Activated CD4-positive, alpha-beta T cell treated with anti-CD3 and anti-CD28 coated beads for 24 hours (primary cell): ENCODE measurements around the gene PDGFA.

Source experiments
- DNase-seq, 2 donors: peaks; one replicate each; pipeline ENCODE4 v3.0.0-alpha.2; 2020; ENCODE audit warnings: low read depth in 2 of 2

Gene PDGFA

DNA sequence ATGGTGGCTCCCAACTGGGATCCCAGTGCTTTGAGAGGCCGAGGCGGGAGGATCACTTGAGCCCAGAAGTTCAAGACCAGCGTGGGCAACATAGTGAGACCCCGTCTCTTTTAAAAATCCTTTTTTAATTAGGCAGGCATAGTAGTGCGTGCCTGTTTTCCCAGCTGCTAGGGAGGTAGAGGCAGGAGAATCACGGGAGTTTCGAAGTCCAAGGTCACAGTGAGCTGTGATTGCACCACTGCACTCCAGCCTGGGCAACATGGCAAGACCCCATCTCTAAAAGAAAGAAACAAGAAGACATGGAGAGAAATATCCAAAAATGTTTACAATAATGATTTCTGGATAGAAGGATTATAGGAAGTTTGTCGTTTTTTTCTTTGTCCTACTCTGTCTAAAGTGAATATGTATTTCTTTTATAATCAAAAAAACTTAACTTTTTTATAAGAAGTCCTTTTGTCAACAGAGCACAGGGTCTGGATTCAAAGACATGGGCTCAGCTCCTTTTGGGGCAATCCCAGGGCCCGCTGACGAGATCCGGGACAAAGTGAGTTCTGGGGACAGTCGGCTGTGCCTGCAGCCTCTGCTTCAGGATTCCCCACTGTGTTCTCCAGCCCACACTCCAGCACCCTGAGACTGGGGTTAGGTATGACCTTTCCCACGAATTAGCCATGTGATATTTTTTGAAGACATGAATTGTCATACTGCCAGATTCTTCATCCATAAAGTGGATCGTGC lies 45.6 kb downstream of the PDGFA start:
- DNase-seq, result no peak

DNA sequence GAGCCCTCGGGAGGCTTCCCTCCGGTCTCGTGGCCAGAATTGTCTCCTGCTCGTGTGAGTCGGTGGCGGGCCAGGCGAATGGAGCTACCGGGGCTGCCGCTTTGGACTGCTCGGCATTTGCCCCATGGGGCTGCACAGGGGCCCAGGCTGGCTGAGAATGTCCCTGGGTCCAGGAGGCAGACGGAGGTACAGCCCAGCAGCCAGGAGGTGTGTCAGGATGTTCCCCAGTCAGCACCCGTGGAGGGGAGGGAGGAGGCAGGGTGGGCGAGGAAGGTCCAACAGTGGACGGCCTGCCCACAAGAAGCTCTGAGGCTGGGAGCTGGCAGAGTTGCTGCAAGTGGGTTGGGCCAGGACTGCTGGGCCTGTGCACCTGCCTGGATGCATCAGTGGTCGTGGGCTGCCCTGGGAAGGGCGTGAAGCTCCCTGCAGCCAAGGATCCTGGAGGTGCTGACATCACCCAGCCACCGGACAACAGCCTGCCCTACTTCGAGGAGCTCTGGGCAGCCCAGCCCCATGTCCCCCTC lies 46.4 kb downstream of the PDGFA start:
- DNase-seq, result no peak

DNA sequence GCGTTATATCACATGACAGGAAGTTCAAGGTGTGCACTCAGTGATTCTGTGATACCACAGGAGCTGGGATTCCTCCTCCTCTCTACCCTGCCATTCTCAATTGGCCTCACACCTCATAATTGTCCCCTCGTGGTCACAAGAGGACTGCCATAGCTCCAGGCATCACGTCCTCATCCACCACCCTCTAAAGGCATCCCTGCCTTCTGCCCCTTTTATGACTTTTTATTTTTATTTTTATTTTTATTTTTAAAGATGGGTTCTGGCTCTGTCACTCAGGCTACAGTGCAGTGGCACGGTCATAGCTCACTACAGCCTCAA lies 47.0 kb downstream of the PDGFA start:
- DNase-seq, result no peak

DNA sequence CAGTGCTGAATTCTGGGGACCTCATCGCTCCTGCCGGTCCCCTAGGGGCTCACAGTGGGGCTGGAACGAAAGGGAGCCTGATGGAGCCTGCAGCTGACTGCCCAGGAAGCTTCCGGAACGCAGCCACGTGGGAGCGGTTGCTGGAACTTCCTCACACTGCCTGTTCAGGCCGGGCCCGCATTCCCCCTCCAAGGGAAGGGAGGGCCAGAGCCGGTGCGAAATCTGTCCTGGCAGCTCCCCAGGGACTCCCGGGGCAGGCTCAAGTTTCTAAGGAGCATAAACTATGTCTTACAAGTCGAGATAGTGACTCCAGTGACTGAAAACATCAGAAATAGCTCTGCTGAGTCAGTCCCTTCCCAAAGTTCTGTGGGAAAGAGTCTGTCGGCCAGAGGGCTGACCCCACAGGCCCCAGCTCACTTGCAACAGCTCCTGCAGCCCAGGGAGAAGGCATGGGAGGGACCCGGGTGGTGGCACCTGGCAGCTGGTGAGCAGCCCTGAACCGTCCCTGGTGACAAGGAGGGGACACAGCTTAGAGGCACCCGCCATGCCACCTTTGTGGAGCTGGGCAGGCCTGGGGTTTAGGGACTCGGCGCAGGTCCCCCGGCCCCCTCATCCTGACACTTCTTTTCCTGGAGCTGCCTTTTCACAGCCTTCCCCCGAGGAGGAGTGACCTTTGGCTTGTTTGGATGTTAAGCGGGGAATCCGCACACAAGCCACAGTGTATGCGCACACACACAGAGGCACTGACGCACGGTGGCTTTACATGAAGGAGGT lies 47.6 kb downstream of the PDGFA start:
- DNase-seq, result no peak

DNA sequence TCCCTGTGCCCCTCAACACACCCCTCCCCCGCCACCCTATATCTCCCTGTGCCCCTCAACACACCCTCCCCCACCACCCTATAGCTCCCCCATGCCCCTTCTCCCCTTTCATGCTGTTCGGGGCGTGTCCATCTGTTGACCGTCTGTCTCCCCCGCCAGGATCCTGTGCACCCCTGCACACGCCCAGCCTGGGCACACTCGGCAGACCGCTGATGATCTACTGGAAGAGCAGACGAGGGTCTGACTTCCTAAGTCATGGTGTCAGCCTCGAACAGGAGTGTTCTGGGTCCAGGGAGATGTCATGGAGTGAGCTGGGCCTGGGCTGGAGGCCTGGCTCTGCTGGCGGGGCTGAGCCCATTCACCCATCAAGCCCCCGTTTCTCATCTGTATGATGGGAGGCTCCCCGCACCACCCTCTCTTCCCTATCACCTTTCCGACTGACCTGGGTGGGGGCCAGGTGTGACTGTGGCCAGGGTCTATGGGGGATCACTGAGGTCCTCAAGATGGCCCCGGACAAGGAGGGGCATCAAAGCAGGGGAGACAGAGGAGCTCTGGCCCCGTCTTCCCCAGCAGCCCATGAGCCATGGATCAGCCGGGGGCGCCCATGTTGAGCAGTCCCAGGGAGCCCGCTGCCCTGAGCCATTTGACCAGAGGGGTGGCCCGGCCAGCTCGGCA lies 48.3 kb downstream of the PDGFA start:
- no peak for DNase-seq

DNA sequence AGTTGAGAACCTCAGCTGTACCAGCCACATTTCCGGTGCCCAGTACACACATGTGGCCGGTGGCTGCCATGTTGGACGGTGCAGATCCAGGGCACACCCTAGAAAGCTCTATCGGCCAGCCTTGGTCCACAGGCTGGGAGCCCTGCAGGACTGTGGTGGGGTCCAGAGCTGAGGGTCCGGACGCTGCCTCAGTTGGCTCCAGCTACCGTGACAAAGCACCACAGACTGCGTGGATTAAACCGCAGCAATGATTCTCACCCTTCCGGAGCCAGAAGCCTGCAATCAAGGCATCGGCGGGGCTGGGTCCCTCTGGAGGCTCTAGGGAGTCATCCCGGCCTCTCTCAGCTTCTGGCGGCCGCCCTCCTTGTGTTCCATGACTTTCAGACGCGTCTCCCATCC lies 50.1 kb downstream of the PDGFA start:
- DNase-seq, result no peak

DNA sequence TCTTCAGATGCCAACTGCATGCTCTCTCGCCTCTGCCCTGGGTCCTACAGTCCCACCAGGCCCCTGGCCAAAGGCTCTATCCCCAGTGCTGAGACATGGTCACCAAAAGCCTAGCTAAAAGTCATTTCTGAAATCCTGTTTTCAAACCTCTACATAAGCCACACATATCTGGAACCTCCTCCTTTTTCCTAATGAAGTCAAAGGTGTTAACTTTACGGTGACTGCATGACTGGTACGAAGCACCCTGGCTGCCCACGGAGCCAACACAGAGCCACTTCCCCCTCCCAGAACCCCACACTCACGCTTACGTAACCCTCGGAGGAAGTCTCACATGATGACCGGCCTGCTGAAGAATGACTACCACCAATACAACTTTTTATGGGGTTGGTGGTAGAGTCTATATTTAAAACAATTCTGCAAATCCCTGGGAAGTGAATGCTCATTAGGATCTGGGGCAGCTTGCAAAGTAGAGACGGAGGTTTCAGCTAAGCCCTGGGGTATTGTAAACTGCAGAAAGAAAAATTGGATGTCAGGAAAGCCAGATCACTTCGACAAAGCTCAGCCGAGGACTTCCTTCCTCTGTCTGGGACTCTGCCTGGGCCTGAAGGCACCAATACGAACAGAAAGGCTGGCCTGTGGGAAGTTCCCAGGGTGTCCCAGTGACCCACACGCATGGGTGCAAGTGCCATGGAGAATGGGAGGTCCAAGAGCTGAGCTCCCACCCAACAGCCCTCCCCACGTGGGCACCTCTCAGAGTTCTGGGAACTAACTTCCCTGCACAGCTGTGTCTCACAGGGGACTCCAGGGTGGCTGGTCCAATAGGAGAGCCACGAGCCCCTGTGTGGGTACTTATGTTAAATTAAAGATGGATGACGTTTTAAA lies 50.7 kb downstream of the PDGFA start:
- no peak for DNase-seq

DNA sequence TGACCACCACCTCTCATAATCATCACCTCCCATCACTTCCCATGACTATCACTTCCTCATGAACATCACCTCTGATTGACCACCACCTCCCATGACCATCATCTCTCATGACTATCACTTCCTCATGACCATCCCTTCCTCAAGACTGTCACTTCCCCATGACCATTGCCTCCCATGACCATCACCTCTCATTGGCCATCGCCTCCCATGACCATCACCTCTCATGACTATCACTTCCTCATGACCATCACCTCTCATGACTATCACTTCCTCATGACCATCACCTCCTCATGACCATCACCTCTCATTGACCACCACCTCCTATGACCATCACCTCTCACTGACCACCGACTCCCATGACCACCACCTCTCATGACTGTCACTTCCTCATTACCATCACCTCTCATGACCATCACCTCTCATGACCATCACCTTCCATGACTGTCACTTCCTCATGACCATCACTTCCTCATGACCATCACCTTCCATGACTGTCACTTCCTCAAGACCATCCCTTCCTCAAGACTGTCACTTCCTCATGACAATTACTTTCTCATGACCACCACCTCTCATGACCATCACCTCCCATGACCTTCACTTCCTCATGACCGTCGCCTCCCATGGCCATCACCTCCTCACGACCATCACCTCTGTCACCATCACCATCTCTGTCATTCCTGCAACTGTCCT lies 51.6 kb downstream of the PDGFA start:
- no peak for DNase-seq

DNA sequence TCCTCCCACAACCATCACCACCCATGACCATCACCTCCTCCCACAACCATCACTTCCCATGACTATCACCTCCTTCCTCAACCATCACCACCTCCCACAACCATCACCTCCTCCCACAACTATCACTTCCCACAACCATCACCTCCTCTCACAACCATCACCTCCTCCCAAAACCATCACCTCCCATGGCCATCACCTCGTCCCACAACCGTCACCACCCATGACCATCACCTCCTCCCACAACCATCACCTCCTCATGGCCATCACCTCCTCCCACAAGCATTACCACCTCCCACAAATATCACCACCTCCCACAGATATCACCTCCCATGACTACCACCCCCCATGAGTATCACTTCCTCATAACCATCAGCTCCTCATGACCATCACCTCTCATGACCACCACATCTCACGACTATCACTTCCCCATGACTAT lies 52.2 kb downstream of the PDGFA start:
- no peak for DNase-seq

DNA sequence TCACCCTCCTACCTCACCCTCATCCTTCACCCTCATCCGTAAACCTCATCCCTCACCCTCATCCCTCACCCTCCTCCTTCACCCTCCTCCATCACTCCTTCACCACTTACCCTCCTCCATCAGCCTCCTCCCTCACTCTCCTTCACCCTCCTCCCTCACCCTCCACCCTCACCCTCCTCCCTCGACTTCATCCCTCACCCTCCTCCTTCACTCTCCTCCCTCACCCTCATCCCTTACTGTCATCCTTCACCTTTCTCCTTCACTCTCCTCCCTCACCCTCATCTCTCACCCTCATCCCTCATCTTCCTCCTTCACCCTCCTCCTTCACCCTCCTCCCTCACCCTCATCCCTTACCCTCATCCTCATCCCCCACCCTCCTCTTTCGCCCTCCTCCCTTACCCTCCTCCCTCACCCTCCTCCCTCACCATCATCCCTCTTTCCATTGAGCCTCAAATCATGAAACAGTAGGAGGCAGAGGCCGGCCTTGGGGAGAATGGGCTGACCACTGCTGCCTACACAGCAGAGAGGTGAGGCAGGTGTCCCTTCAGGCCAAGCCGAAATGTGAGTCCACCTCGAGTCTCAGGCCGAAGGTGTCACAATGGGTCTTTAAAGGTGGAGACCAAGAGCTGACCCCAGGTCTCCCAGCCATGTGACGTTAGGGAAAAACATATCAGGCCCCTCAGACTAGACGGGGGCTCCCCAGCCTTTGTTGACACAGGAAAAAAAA lies 53.0 kb downstream of the PDGFA start:
- DNase-seq, result no peak

DNA sequence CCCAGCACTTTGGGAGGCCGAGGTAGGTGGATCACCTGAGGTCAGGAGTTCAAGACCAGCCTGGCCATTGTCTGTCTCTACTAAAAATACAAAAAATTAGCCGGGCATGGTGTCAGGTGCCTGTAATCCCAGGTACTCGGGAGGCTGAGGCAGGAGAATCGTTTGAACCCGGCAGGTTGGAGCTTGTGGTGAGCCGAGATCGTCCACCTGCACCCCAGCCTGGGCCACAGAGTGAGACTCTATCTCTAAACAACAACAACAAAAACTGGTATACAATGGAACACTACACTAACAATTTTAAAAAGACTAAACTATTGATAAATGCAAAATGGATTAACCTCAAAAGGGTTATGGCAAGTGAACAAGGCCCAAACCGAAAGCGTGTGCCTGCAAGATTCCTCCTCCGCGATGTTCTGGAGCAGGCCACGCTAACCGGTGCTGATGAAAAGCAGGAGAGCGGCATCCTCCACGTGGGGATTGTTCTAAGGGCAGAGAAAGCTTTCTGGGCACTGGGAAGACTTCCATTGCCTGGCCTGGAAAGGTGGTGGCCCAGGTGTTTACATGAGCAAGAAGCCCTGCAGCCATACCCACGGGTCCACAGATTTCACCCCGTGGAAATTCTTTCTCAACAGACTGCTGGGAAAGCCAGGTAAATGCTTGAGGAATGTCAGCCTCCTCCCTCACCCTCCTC lies 53.8 kb downstream of the PDGFA start:
- no peak for DNase-seq

DNA sequence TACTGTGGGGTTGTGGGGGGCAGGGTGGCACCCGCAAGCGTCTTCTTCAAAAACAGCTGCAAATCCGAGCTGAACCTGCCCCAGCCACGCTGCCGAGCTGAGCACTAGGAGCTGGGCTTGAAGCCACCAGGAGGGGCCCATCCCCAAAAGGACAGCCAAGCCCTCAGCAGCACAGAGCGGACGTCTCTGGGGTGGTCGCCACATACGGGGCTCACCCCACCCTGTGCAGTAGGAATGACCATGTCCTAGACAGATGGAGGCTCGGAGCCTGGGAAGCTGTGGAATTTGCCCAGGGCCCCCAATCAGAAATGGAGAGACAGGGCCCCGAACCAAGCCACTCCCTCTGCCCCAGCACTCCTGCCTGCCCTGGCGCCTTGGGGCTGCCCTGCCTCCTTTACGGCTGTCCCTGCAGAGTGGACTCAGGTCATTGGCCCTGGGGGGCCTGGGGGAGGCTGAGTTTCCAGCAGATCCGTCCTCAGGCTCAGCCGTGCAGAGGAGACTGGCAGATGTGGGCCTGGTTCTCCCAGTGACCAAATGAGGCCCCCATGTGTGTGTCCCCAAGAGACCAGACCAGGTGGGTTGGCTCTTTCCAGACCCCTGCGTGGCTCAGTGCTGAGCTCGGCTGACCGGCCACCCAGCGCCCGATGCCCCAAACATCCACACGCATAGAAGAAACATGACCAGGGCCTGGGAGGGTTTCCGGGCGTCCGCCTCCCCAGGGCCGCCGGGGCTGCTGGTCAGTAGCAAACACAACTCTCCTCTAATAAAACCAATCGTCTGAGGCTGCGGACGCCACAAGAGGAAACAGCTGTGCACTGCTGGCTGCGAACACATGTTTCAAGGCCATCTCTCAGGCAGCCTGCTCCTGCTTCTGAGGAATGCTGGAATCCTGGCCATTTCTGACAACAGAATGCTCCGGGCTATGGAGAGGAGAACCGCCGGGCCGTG lies 54.9 kb downstream of the PDGFA start:
- no peak for DNase-seq

DNA sequence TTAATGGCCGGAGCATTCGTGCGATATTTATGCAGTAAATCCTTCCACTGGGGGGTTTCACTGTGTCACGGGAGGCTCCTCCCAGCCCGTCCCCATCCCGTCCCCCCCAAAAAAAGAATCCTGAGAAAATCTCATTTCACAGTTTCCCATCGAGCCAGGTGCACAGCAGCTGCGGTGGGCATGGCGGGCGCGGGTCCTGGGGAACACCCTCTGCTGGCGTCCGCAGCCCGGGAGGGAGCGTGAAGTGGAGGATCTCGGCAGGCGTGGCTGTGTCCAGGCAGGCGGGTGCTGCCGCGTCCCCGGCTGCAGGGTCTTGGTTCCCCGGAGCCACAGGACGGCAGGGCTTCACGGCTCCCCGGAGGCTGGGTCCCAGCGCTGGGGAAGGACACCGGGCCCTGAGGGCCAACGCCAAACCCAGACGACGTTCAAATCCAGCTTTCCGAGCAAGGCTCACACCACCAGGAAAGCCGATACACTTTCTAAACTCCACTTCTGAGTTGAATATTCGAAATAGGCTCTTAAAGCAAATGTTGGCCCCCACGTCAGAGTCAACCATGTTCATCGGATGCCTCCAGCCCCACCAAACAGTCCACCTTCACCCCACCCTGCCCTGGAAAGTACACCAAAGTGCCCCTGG lies 55.7 kb downstream of the PDGFA start:
- DNase-seq, result no peak

DNA sequence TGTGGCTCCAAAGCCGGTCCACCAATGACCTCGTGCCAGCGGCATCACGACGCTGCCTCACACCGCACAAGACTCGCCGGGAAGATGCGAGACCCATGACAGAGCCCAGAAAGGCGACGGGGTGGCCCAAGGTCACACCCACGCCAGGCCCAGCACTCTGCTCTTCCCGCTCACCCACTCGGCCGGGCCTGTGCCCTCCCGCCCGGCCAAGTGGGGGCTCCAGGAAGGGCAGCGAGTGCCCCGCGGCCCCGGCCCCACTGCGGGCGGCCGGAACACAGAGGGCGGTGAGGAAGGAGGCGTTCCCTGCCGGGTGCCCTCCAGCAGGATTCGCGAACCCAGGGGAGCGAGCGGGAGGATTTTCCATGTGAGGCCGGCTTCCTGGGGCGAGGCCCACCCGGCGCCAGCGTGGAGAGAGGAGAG lies 56.3 kb downstream of the PDGFA start:
- no peak for DNase-seq

DNA sequence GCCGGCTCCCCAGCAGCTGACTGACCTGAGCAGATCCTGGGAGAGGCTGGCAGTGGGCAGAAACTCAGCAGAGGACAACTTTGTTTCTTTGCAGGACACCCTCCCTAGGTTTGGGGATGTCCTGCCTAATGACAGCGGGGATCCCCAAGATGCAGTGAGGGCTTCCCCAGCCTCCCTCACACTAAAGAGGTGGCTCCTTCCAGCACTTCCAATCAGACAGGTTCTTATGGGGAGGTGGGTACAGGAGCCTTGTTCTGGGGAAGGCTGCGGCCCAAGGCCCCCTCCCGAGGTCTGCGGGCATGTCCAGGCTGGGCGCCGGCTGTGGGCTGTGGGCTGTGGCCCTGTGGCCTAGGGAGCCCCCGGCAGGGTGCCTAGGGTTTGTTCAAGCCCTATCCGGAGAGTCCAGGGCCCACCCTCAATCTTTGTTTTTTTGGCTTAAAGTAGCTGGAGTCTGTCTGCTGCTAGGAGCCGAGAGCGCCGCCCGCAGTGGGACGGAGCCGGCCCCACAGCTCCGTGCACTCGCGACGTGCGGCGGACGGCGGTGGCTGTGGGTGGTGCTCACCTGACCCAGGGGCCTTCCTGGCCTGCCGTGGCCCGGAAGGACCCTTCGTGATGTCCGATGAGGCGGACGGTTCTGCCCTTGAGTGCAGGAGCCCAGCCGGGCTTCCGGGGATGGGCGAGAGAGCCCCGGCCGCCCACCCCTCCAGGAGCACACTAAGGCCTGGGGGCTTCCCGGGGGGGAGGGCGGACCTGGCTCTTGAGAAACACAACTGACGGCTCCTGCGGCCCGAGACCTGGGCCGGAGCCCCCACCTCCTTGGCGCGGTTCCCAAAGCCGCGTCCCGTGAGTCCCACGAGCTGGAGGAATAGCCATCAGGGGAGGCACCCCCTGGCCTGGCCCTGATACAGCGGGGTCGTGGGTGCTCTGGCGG lies 57.2 kb downstream of the PDGFA start:
- no peak for DNase-seq

DNA sequence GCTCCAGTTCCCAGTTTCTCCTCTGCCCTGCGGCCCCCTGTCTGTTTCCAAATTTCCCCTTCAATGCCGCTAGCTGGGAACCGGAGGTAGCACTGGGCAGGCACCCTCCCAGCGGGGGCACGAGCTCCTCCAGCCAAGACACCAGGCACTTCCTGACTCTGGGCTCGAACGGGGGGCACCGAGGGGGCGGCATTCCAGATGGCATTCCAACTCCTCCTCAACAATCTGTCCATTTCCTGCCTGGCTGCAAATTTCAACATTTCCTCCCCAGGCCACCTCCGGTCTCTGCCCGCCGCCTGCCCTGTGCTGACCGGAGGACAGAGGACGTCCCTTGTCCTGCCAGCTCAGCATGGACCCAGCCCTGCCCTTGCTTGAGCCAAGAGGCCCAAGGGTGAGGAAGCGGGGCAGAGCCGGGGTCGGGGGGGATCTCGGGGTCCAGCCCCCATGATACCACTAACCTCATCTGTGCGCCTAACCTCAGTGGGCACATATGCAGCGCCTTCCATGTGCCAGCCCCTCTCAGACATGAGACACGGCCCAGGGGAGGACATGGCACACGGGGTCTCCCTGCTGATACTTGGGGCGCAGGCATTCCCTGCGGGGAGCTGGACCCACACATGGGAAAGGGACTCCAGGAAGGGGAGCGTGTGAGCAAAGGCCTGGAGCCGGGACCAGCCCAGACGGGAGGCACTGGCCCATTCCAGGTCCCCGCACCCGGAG lies 58.0 kb downstream of the PDGFA start:
- DNase-seq, result no peak

DNA sequence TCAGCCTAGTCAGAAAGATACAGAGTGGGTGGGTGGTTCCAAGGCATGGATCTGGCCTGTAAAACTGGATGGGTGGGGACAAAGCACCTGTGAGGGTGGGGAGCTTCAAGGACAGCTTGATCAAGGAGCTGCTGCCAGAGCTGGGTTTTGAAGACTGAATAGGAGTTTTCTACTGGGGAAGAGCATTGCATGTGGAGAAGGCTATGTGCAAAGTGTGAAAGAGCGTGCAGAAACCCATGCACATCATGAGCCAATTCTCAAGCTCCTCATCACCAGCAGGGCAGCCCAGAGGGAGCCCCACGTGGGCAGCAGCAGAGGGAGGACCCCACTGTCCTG lies 58.6 kb downstream of the PDGFA start:
- no peak for DNase-seq
